Measurements from ENCODE around the gene WDFY4.
A peak's percentile ranks its signal among the peaks of the same experiment; 100 is the strongest.

Gene WDFY4

DNA sequence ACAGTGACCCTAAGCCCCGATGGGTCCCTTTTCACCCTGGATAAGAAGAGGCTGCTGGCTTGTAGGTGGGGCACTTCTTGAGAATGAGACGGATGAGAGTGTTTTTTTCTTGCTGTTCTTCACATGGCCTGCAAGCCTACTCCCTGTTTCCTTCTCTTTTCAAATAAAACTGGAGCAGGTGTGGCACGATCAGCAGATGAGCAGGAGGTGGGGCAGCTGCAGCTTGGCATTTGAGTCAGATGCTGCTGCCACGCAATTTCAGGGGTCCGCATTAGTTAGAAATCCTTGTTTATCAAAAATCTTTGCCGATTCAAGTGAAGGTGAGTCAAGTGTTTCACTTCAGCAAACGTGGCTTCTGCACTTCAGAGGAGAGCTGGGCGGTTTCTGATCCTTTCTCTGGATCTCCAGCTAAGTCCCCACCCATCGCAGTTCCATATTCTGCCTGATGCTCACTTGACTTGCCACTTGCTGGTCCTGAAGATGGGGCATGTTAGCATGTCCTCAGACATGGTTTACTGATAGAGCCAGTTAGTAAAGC lies 20.8 kb downstream of the WDFY4 start:
- no peak overlapping the region for H4K8ac ChIP-seq (ENCODE audit: low read depth, low read length)
- H3K9ac ChIP-seq (ENCODE audit: low read length), result no peak overlapping the region
- no peaks in the 10 kb centered on the region for H3K36me3 ChIP-seq (ENCODE audit: control insufficient read depth, insufficient read depth, low read length)
- H2AK5ac ChIP-seq (ENCODE audit: low read length), result no peak overlapping the region
- H4K5ac ChIP-seq (ENCODE audit: low read length), result no peak overlapping the region
- no peaks in the 10 kb centered on the region for H3K79me2 ChIP-seq (ENCODE audit: control insufficient read depth, insufficient read depth, low read length)
- H3K27ac ChIP-seq (ENCODE audit: low read depth, low read length), result no peak overlapping the region
- no peak overlapping the region for H3K4ac ChIP-seq (ENCODE audit: low read depth, low read length)
- no peak overlapping the region for H2BK120ac ChIP-seq (ENCODE audit: low read depth, low read length)
- no peak overlapping the region for H3K4me2 ChIP-seq (ENCODE audit: low read length)
- H2BK15ac ChIP-seq (replicated peaks; ENCODE audit: low read depth), result no peak overlapping the region
- H3K4me1 ChIP-seq (ENCODE audit: control insufficient read depth, low read depth, low read length), result no peaks in the 10 kb centered on the region
- no peak overlapping the region for H3K56ac ChIP-seq (ENCODE audit: low read length)
- no peak overlapping the region for H3K18ac ChIP-seq (ENCODE audit: low read length)
- H3K4me3 ChIP-seq (ENCODE audit: low read length), result no peak overlapping the region
- no CpG with 5 or more reads among the region's 9 CpGs for WGBS (ENCODE audit: extremely low coverage, insufficient coverage, low lambda C conversion rate)
- no peak overlapping the region for H2BK5ac ChIP-seq (ENCODE audit: low read length)
- no peak for DNase-seq
- no peaks in the 10 kb centered on the region for H3K79me1 ChIP-seq (ENCODE audit: low read length)
- H3K23ac ChIP-seq (ENCODE audit: low read length), result no peak overlapping the region
- no peaks in the 10 kb centered on the region for H3K27me3 ChIP-seq (ENCODE audit: insufficient read depth, low read length, poor library complexity)

DNA sequence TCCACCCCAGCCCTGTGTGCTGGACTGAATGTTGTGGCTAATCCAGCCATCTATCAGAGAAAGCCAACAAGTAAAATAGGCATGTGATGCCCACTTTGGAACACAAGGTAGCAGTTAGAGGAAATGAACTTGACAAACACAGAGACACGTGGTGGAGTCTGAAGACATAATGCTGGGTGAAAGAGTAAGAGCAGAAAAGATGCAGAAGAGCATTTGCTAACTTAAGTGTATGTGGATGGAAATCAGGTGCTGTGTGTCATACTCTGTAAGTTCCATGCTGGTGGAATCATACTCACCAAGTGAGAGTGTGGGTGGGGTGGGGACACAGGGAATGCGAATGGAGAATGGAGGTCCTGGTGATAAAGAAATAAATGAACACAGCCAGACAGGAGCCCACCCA lies 22.8 kb downstream of the WDFY4 start:
- Histone ChIP-seq H3K9ac (ENCODE audit: low read length) (no peak overlapping the region), H2BK120ac (ENCODE audit: low read depth, low read length) (no peak overlapping the region), H3K27ac (ENCODE audit: low read depth, low read length) (no peak overlapping the region), H2AK5ac (ENCODE audit: low read length) (no peak overlapping the region), H3K4me3 (ENCODE audit: low read length) (no peak overlapping the region), H3K79me2 (ENCODE audit: control insufficient read depth, insufficient read depth, low read length) (no peaks in the 10 kb centered on the region), H4K8ac (ENCODE audit: low read depth, low read length) (no peak overlapping the region), H3K4ac (ENCODE audit: low read depth, low read length) (no peak overlapping the region), H3K18ac (ENCODE audit: low read length) (no peak overlapping the region), H3K79me1 (ENCODE audit: low read length) (no peaks in the 10 kb centered on the region), H2BK5ac (ENCODE audit: low read length) (no peak overlapping the region), H2BK15ac (replicated peaks; ENCODE audit: low read depth) (no peak overlapping the region), H3K23ac (ENCODE audit: low read length) (no peak overlapping the region), H3K27me3 (ENCODE audit: insufficient read depth, low read length, poor library complexity) (no peaks in the 10 kb centered on the region), H3K4me2 (ENCODE audit: low read length) (no peak overlapping the region), H3K36me3 (ENCODE audit: control insufficient read depth, insufficient read depth, low read length) (no peaks in the 10 kb centered on the region), H3K56ac (ENCODE audit: low read length) (no peak overlapping the region), H4K5ac (ENCODE audit: low read length) (no peak overlapping the region), H3K4me1 (ENCODE audit: control insufficient read depth, low read depth, low read length) (no peaks in the 10 kb centered on the region)
- no CpG with 5 or more reads among the region's 2 CpGs for WGBS (ENCODE audit: extremely low coverage, insufficient coverage, low lambda C conversion rate)
- no peak for DNase-seq

DNA sequence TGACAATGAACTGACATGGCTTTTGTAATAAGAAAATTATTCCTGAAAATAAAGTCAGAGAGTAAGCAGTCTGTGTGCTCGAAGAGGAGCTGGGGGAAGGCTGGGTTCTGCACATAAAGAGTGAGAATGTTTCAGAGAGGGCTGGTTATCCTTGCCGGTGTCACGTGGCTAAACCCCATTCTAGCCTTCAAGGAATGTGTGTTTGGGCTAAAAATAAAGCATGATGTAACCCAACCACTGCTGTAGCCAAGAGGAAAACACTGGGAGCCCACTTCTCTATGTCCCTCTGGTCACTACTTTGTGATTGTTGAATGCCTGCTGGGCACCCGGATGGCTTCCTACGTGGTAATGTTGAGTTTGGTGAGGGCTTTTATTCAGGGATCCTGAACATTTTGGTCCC lies 23.5 kb downstream of the WDFY4 start:
- Histone ChIP-seq H3K27ac (ENCODE audit: low read depth, low read length) (no peak overlapping the region), H3K79me2 (ENCODE audit: control insufficient read depth, insufficient read depth, low read length) (no peaks in the 10 kb centered on the region), H3K79me1 (ENCODE audit: low read length) (no peaks in the 10 kb centered on the region), H3K27me3 (ENCODE audit: insufficient read depth, low read length, poor library complexity) (no peaks in the 10 kb centered on the region), H2BK15ac (replicated peaks; ENCODE audit: low read depth) (no peak overlapping the region), H3K9ac (ENCODE audit: low read length) (no peak overlapping the region), H3K36me3 (ENCODE audit: control insufficient read depth, insufficient read depth, low read length) (no peaks in the 10 kb centered on the region), H3K4me3 (ENCODE audit: low read length) (no peak overlapping the region), H3K4ac (ENCODE audit: low read depth, low read length) (no peak overlapping the region), H2BK120ac (ENCODE audit: low read depth, low read length) (no peak overlapping the region), H3K23ac (ENCODE audit: low read length) (no peak overlapping the region), H3K4me1 (ENCODE audit: control insufficient read depth, low read depth, low read length) (no peaks in the 10 kb centered on the region), H4K5ac (ENCODE audit: low read length) (no peak overlapping the region), H2AK5ac (ENCODE audit: low read length) (no peak overlapping the region), H3K18ac (ENCODE audit: low read length) (no peak overlapping the region), H4K8ac (ENCODE audit: low read depth, low read length) (no peak overlapping the region), H2BK5ac (ENCODE audit: low read length) (no peak overlapping the region), H3K4me2 (ENCODE audit: low read length) (no peak overlapping the region), H3K56ac (ENCODE audit: low read length) (no peak overlapping the region)
- no CpG with 5 or more reads among the region's 5 CpGs for WGBS (ENCODE audit: extremely low coverage, insufficient coverage, low lambda C conversion rate)
- peak; percentile 65 for DNase-seq

- no peak overlapping the region for H3K23ac ChIP-seq (ENCODE audit: low read length)
Observed at GRCh38 chr10:48710647-48711275, 26.1 kb downstream of the WDFY4 start.

GRCh38 chr10:48711830-48712229 lies 27.2 kb downstream of the WDFY4 start:
- Histone ChIP-seq H3K27me3 (ENCODE audit: insufficient read depth, low read length, poor library complexity) (no peaks in the 10 kb centered on the region), H2BK120ac (ENCODE audit: low read depth, low read length) (no peak overlapping the region), H2AK5ac (ENCODE audit: low read length) (no peak overlapping the region), H3K79me1 (ENCODE audit: low read length) (no peaks in the 10 kb centered on the region), H3K56ac (ENCODE audit: low read length) (no peak overlapping the region), H3K4ac (ENCODE audit: low read depth, low read length) (no peak overlapping the region), H2BK5ac (ENCODE audit: low read length) (no peak overlapping the region), H3K36me3 (ENCODE audit: control insufficient read depth, insufficient read depth, low read length) (no peaks in the 10 kb centered on the region), H3K23ac (ENCODE audit: low read length) (no peak overlapping the region), H3K4me3 (ENCODE audit: low read length) (no peak overlapping the region), H4K8ac (ENCODE audit: low read depth, low read length) (no peak overlapping the region), H3K18ac (ENCODE audit: low read length) (no peak overlapping the region), H2BK15ac (replicated peaks; ENCODE audit: low read depth) (no peak overlapping the region), H3K27ac (ENCODE audit: low read depth, low read length) (no peak overlapping the region), H3K4me2 (ENCODE audit: low read length) (no peak overlapping the region), H3K9ac (ENCODE audit: low read length) (no peak overlapping the region), H4K5ac (ENCODE audit: low read length) (no peak overlapping the region), H3K79me2 (ENCODE audit: control insufficient read depth, insufficient read depth, low read length) (no peaks in the 10 kb centered on the region), H3K4me1 (ENCODE audit: control insufficient read depth, low read depth, low read length) (no peaks in the 10 kb centered on the region)
- no CpG with 5 or more reads among the region's 3 CpGs for WGBS (ENCODE audit: extremely low coverage, insufficient coverage, low lambda C conversion rate)
- DNase-seq, result no peak

More at GRCh38 chr10:48710647-48711275, 26.1 kb downstream of the WDFY4 start:
- Histone ChIP-seq H3K4me3 (ENCODE audit: low read length) (no peak overlapping the region), H3K4me2 (ENCODE audit: low read length) (no peak overlapping the region), H3K79me1 (ENCODE audit: low read length) (no peaks in the 10 kb centered on the region), H4K8ac (ENCODE audit: low read depth, low read length) (no peak overlapping the region), H3K18ac (ENCODE audit: low read length) (no peak overlapping the region), H3K9ac (ENCODE audit: low read length) (no peak overlapping the region), H4K5ac (ENCODE audit: low read length) (no peak overlapping the region), H2BK5ac (ENCODE audit: low read length) (no peak overlapping the region), H3K56ac (ENCODE audit: low read length) (no peak overlapping the region), H3K4me1 (ENCODE audit: control insufficient read depth, low read depth, low read length) (no peaks in the 10 kb centered on the region), H2AK5ac (ENCODE audit: low read length) (no peak overlapping the region), H2BK120ac (ENCODE audit: low read depth, low read length) (no peak overlapping the region), H3K36me3 (ENCODE audit: control insufficient read depth, insufficient read depth, low read length) (no peaks in the 10 kb centered on the region), H2BK15ac (replicated peaks; ENCODE audit: low read depth) (no peak overlapping the region), H3K4ac (ENCODE audit: low read depth, low read length) (no peak overlapping the region), H3K27ac (ENCODE audit: low read depth, low read length) (no peak overlapping the region), H3K79me2 (ENCODE audit: control insufficient read depth, insufficient read depth, low read length) (no peaks in the 10 kb centered on the region), H3K27me3 (ENCODE audit: insufficient read depth, low read length, poor library complexity) (no peaks in the 10 kb centered on the region)
- DNase-seq, result no peak
- no CpG with 5 or more reads among the region's 6 CpGs for WGBS (ENCODE audit: extremely low coverage, insufficient coverage, low lambda C conversion rate)

DNA sequence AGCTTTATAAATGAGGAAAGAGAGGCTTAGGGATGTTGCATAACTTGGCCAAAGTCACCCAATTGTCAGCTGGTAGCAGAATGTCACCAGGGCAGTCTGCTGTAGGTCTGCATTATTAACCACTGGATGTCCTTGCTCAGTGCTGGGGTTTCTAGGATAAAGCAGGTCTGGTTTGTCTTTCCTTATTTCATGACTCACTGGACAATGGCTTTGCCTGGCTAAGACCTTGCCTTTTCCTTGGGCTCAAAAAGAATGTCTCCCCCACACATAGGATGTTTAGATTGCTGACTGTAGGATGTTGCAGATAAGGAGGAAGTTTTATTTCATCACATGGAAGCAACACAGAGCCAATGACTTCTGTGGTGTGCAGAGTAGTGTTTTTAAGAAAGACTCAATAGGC lies 29.4 kb downstream of the WDFY4 start:
- Histone ChIP-seq H3K4ac (ENCODE audit: low read depth, low read length) (no peak overlapping the region), H3K4me1 (ENCODE audit: control insufficient read depth, low read depth, low read length) (no peaks in the 10 kb centered on the region), H3K79me2 (ENCODE audit: control insufficient read depth, insufficient read depth, low read length) (no peaks in the 10 kb centered on the region), H3K36me3 (ENCODE audit: control insufficient read depth, insufficient read depth, low read length) (no peaks in the 10 kb centered on the region), H3K27me3 (ENCODE audit: insufficient read depth, low read length, poor library complexity) (no peaks in the 10 kb centered on the region), H2BK120ac (ENCODE audit: low read depth, low read length) (no peak overlapping the region), H2AK5ac (ENCODE audit: low read length) (no peak overlapping the region), H3K27ac (ENCODE audit: low read depth, low read length) (no peak overlapping the region), H3K4me3 (ENCODE audit: low read length) (no peak overlapping the region), H2BK5ac (ENCODE audit: low read length) (no peak overlapping the region), H3K23ac (ENCODE audit: low read length) (no peak overlapping the region), H2BK15ac (replicated peaks; ENCODE audit: low read depth) (no peak overlapping the region), H3K4me2 (ENCODE audit: low read length) (no peak overlapping the region), H3K9ac (ENCODE audit: low read length) (no peak overlapping the region), H3K18ac (ENCODE audit: low read length) (no peak overlapping the region), H4K5ac (ENCODE audit: low read length) (no peak overlapping the region), H3K79me1 (ENCODE audit: low read length) (no peaks in the 10 kb centered on the region), H3K56ac (ENCODE audit: low read length) (no peak overlapping the region), H4K8ac (ENCODE audit: low read depth, low read length) (no peak overlapping the region)
- DNase-seq, result no peak

All from mesendoderm (in vitro differentiated cells).